ENCODE results near the gene LRRC72.

LRRC72 gene

GRCh38 chr7:16604054-16604453 is 77.4 kb downstream of the LRRC72 start:
- no peak for TF ChIP-seq SUZ12 (IDR thresholded peaks at IDR 0.05; ENCODE audit: extremely low read depth, insufficient read depth, insufficient read length)
- no peak for TF ChIP-seq ZNF274 (IDR thresholded peaks at IDR 0.05; ENCODE audit: low read depth, low read length)
- TF ChIP-seq YY1 (IDR thresholded peaks at IDR 0.05; ENCODE audit: insufficient read depth, insufficient read length): no peak
- no peaks in the 10 kb centered on the region for H3K27me3 ChIP-seq (ENCODE audit: insufficient read depth, insufficient read length)
- H3K9me3 ChIP-seq (ENCODE audit: insufficient read depth, low read length): no peaks in the 10 kb centered on the region
- H3K4me1 ChIP-seq (ENCODE audit: insufficient read depth, insufficient read length): no peaks in the 10 kb centered on the region
- peaks cover 46% of the 10 kb centered on the region for H3K36me3 ChIP-seq (ENCODE audit: insufficient read depth, insufficient read length, low read length)
- no peak for DNase-seq (ENCODE audit: low read depth, low spot score)
- no peak overlapping the region for H3K9ac ChIP-seq (ENCODE audit: insufficient read length, low read depth)
- no peak overlapping the region for H3K4me3 ChIP-seq (ENCODE audit: insufficient read length, low read depth)

- no peaks in the 10 kb centered on the region for H3K9me3 ChIP-seq (ENCODE audit: insufficient read depth, low read length)
- no peaks in the 10 kb centered on the region for H3K4me1 ChIP-seq (ENCODE audit: insufficient read depth, insufficient read length)
- DNase-seq (ENCODE audit: low read depth, low spot score): no peak
- H3K36me3 ChIP-seq (ENCODE audit: insufficient read depth, insufficient read length, low read length): peaks cover 46% of the 10 kb centered on the region
- no peaks in the 10 kb centered on the region for H3K27me3 ChIP-seq (ENCODE audit: insufficient read depth, insufficient read length)
- TF ChIP-seq SUZ12 (IDR thresholded peaks at IDR 0.05; ENCODE audit: extremely low read depth, insufficient read depth, insufficient read length) (no peak), YY1 (IDR thresholded peaks at IDR 0.05; ENCODE audit: insufficient read depth, insufficient read length) (no peak), ZNF274 (IDR thresholded peaks at IDR 0.05; ENCODE audit: low read depth, low read length) (no peak)
- H3K4me3 ChIP-seq (ENCODE audit: insufficient read length, low read depth): no peak overlapping the region
- no peak overlapping the region for H3K9ac ChIP-seq (ENCODE audit: insufficient read length, low read depth)
Observed at GRCh38 chr7:16606704-16607103, 80.1 kb downstream of the LRRC72 start.

GRCh38 chr7:16609842-16610450 is 83.3 kb downstream of the LRRC72 start:
- Histone ChIP-seq H3K27me3 (ENCODE audit: insufficient read depth, insufficient read length) (no peaks in the 10 kb centered on the region), H3K4me3 (ENCODE audit: insufficient read length, low read depth) (no peak overlapping the region), H3K9me3 (ENCODE audit: insufficient read depth, low read length) (no peaks in the 10 kb centered on the region), H3K4me1 (ENCODE audit: insufficient read depth, insufficient read length) (no peaks in the 10 kb centered on the region), H3K36me3 (ENCODE audit: insufficient read depth, insufficient read length, low read length) (peaks cover 29% of the 10 kb centered on the region), H3K9ac (ENCODE audit: insufficient read length, low read depth) (no peak overlapping the region)
- TF ChIP-seq SUZ12 (IDR thresholded peaks at IDR 0.05; ENCODE audit: extremely low read depth, insufficient read depth, insufficient read length) (no peak), YY1 (IDR thresholded peaks at IDR 0.05; ENCODE audit: insufficient read depth, insufficient read length) (no peak), ZNF274 (IDR thresholded peaks at IDR 0.05; ENCODE audit: low read depth, low read length) (no peak)
- DNase-seq (ENCODE audit: low read depth, low spot score): no peak

GRCh38 chr7:16611711-16612110 is 85.1 kb downstream of the LRRC72 start:
- Histone ChIP-seq H3K36me3 (ENCODE audit: insufficient read depth, insufficient read length, low read length) (peaks cover 28% of the 10 kb centered on the region), H3K27me3 (ENCODE audit: insufficient read depth, insufficient read length) (no peaks in the 10 kb centered on the region), H3K4me1 (ENCODE audit: insufficient read depth, insufficient read length) (no peaks in the 10 kb centered on the region), H3K4me3 (ENCODE audit: insufficient read length, low read depth) (no peak overlapping the region), H3K9me3 (ENCODE audit: insufficient read depth, low read length) (no peaks in the 10 kb centered on the region), H3K9ac (ENCODE audit: insufficient read length, low read depth) (no peak overlapping the region)
- DNase-seq (ENCODE audit: low read depth, low spot score): no peak
- TF ChIP-seq SUZ12 (IDR thresholded peaks at IDR 0.05; ENCODE audit: extremely low read depth, insufficient read depth, insufficient read length): no peak
- TF ChIP-seq ZNF274 (IDR thresholded peaks at IDR 0.05; ENCODE audit: low read depth, low read length): no peak
- TF ChIP-seq YY1 (IDR thresholded peaks at IDR 0.05; ENCODE audit: insufficient read depth, insufficient read length): no peak

GRCh38 chr7:16615228-16615627 is 88.6 kb downstream of the LRRC72 start:
- H3K9ac ChIP-seq (ENCODE audit: insufficient read length, low read depth): no peak overlapping the region
- H3K36me3 ChIP-seq (ENCODE audit: insufficient read depth, insufficient read length, low read length): peaks cover 15% of the 10 kb centered on the region
- DNase-seq (ENCODE audit: low read depth, low spot score): peak; percentile 28
- no peaks in the 10 kb centered on the region for H3K27me3 ChIP-seq (ENCODE audit: insufficient read depth, insufficient read length)
- TF ChIP-seq YY1 (IDR thresholded peaks at IDR 0.05; ENCODE audit: insufficient read depth, insufficient read length): no peak
- no peak for TF ChIP-seq SUZ12 (IDR thresholded peaks at IDR 0.05; ENCODE audit: extremely low read depth, insufficient read depth, insufficient read length)
- no peak for TF ChIP-seq ZNF274 (IDR thresholded peaks at IDR 0.05; ENCODE audit: low read depth, low read length)
- no peaks in the 10 kb centered on the region for H3K4me1 ChIP-seq (ENCODE audit: insufficient read depth, insufficient read length)
- no peaks in the 10 kb centered on the region for H3K9me3 ChIP-seq (ENCODE audit: insufficient read depth, low read length)
- no peak overlapping the region for H3K4me3 ChIP-seq (ENCODE audit: insufficient read length, low read depth)

DNA sequence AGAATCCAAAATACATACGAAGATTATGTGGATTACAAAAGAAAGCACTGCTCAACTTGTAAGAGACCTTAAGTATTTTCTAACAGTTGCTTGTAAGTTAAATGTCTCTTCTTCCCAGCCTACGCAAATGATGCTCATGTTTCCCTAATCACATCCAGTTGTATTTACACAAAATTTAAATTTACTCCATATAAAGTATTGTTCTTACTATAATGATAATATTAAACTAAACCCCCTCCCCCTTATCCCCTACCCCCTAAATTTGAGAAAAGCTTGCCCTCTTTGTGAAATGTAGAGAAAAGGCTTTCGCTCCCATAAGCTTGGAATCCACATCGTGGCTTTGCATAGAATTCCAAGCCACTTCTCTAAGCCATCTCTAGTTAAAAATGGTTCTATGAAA is 89.5 kb downstream of the LRRC72 start:
- TF ChIP-seq YY1 (IDR thresholded peaks at IDR 0.05; ENCODE audit: insufficient read depth, insufficient read length) (no peak), SUZ12 (IDR thresholded peaks at IDR 0.05; ENCODE audit: extremely low read depth, insufficient read depth, insufficient read length) (no peak), ZNF274 (IDR thresholded peaks at IDR 0.05; ENCODE audit: low read depth, low read length) (no peak)
- Histone ChIP-seq H3K4me1 (ENCODE audit: insufficient read depth, insufficient read length) (no peaks in the 10 kb centered on the region), H3K9me3 (ENCODE audit: insufficient read depth, low read length) (no peaks in the 10 kb centered on the region), H3K9ac (ENCODE audit: insufficient read length, low read depth) (no peak overlapping the region), H3K4me3 (ENCODE audit: insufficient read length, low read depth) (no peak overlapping the region), H3K27me3 (ENCODE audit: insufficient read depth, insufficient read length) (no peaks in the 10 kb centered on the region), H3K36me3 (ENCODE audit: insufficient read depth, insufficient read length, low read length) (peaks cover 11% of the 10 kb centered on the region)
- no peak for DNase-seq (ENCODE audit: low read depth, low spot score)

DNA sequence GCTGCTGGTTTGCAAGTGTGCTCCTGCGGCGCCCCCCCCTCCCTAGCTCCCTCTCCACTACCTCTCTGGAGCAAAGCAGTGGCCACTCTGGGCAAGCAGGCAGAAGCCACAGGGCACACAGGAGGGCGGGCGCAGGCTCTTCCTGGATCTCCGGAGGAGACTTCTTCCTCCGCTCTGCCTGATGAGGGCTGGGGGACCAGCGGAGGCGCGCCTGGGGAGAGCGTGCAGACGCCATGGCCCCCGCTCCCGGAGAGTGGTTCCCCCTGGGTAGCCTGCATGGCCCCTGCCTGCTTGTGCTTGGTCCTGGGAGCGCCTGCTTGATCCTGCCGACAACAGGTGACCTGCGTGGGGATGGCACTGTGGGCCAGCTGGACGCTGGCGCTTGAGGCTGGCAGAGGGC is 89.9 kb downstream of the LRRC72 start:
- no peak overlapping the region for H3K9ac ChIP-seq (ENCODE audit: insufficient read length, low read depth)
- H3K9me3 ChIP-seq (ENCODE audit: insufficient read depth, low read length): no peaks in the 10 kb centered on the region
- no peaks in the 10 kb centered on the region for H3K4me1 ChIP-seq (ENCODE audit: insufficient read depth, insufficient read length)
- no peak for TF ChIP-seq ZNF274 (IDR thresholded peaks at IDR 0.05; ENCODE audit: low read depth, low read length)
- no peak for TF ChIP-seq YY1 (IDR thresholded peaks at IDR 0.05; ENCODE audit: insufficient read depth, insufficient read length)
- no peak for TF ChIP-seq SUZ12 (IDR thresholded peaks at IDR 0.05; ENCODE audit: extremely low read depth, insufficient read depth, insufficient read length)
- no peak for DNase-seq (ENCODE audit: low read depth, low spot score)
- peaks cover 11% of the 10 kb centered on the region for H3K36me3 ChIP-seq (ENCODE audit: insufficient read depth, insufficient read length, low read length)
- H3K27me3 ChIP-seq (ENCODE audit: insufficient read depth, insufficient read length): no peaks in the 10 kb centered on the region
- no peak overlapping the region for H3K4me3 ChIP-seq (ENCODE audit: insufficient read length, low read depth)
